ENCODE data around the gene MTM1.
A peak's percentile ranks its signal among the peaks of the same experiment; 100 is the strongest.

MTM1 gene

DNA sequence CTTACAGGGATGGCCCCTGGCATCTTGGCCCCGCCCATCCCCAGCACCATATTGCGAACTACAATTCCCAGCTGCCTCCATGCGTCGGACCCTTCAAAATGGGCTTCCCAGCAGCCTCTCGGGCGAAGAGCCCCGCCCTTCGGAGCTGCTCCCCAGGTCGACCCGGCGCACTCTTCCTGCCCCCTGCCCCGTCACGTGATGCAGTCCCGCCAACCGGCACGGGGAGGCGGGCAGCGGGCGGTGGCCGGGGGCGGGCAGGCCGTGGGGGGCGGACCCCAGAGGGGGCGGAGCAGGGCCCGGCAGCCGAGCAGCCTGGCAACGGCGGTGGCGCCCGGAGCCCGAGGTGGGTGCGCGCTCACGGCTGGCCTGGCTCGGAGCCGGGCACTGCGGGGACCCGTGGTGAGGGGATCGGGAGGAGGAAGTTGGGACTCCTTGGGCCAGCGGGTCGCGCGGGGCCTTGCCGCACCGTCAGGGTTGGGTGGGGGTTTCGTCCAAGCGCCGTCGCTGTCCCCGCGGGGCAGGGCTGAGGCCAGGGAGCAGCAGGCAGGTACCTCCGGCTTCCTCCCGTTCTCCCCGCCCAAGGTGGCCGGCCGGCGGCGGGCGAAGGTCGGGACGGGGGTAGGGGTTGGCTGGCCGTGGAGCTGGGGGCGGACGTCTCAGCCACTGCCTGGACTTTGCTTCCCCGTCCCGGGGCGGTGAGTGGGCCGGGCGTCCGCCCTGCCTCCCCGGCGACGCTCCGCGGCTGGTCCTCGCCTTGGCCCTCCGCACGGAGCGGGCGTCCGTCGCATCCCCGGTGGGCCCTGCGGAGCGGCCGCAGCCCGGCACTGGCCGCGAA, at the start of gene MTM1:
TSS of gene MTM1 (plus strand) at position 302 of the 835 bp plus-strand sequence. CDS start 23,994 bp downstream, outside the sequence.
- peak; percentile 73 for DNase-seq

DNA sequence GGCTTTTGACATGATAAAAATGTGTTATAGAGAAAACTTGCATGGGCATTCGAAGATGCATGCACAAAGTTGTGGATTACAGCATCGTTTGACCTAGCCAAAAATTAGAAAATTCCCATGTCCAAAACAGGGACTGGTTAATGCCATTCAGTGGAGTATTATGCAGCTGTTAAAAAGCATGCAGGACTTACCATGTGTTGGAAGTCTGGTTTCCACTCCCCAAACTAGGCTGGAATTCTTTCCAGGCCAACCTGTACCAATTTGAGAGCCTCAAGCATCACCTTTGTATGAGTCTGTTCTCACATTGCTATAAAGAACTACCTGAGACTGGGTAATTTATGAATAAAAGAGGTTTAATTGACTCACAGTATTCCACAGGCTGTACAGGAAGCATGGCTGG, 45.9 kb upstream of the MTM1 start:
- DNase-seq = no peak

DNA sequence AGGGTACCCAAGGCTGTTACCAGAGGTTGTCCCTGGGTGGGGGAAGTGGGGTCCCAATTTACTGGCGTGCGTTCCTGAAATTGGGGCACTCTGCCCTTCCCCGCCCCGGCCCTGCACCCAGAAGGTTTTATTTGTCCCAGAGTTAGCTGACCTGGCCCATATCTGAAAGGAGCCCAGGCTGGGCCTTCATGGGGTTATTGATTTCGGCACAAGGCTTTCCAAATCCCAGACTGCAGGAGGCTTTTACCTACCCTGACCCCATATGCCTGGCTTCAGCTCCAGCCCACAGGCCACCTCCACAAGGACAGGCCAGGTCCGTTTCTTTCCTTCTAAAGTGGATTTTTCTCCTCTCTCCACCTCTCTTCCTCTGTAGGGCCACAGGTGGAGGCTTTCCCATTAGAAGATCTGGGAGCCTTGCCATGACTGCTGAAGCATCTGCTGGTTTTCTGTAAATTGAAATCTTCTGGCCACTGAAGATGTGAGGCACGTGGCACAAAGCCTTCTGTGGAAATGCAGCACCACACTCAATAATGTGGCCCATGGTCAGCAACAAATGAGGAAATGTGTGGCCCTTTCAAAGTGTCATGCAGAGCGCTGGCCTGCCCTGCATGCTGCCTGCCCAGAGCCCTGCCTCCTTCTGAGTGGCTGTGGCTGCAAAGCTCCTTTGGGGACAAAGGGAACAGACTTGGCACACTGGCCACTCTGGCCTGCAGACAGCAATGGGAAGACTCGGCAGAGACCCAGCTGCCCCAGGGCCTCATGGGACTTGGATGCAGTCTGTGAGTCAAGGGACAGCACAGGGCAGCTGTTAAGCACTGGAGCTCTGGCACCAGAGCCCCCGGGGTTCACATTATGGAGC, 43.1 kb upstream of the MTM1 start:
- no peak for DNase-seq

DNA sequence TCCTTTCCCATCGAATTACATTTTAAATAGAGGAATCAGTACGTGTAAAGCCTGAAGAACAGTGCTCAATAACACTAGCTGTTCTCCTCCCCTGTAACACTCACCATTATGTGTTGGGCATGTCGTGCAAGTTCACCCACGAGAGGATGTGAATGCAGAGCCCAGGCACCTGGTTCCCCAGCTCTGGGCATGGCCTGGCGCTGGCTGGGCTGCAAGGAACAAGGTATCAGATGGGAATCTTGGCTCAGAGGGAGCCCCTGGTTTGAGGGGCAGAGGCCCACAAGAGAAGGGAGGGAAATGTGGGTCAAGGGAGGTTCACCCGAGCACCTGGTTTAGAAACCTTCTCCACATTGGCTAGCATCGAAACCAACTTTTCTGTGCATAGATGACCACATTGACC, 41.7 kb upstream of the MTM1 start:
- no peak for DNase-seq

GRCh38 chrX:150527108-150527507, 41.3 kb upstream of the MTM1 start:
- no peak for DNase-seq

DNA sequence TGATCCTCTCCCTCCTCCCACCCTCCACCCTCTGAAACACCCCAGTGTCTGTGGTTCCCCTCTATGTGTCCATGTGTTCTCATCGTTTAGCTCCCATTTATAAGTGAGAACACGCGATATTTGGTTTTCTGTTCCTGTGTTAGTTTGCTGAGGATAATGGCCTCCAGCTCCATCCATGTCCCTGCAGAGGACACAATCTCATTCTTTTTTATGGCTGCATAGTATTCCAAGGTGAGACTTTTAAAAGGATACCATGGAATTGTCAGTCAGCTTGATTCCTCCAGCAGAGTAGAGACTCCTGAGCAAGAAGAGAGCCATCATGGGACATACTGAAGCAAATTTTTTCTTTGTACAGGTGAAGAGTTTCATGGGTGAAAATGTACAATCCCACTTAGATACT, 38.8 kb upstream of the MTM1 start:
- no peak for DNase-seq

- DNase-seq = no peak
Observed at GRCh38 chrX:150530821-150531220, 37.6 kb upstream of the MTM1 start.

- no peak for DNase-seq
Observed at GRCh38 chrX:150531467-150531866, 37.0 kb upstream of the MTM1 start.

- DNase-seq = no peak
Observed at GRCh38 chrX:150533863-150534262, 34.6 kb upstream of the MTM1 start.

DNA sequence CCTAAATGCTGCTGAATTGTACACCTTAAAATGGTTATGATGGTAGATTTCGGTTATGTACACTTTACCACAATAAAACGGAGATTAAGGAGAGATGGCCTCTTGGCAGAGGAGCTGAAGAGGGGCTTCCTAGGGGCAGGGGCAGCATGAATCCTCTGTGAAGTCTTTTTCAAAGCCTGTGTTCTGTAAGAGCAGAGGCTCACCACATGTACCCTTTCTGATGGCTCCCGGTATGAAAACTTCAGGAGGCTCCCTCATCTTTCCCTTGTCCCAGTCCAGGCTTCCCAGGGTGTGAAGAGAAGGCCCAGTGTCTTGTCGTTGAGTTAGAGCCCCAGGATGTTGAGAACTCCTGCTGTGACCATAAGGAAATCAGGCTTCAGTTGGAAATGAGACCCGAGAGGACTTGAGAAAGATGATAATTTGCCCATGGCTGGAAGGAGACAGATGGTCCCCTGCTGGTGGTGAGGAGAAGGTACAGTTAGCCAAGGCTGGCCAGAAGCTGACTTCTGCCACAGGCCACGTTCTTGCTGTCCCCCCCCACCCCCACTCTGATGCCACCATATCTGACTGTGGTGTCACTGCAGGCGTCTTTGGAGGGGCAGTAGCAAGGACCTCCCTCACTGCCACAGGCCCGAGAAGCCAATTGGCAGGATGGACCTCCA, 31.8 kb upstream of the MTM1 start:
- no peak for DNase-seq

GRCh38 chrX:150537851-150538250, 30.6 kb upstream of the MTM1 start:
- no peak for DNase-seq

- DNase-seq = no peak
Observed at GRCh38 chrX:150540965-150541364, 27.5 kb upstream of the MTM1 start.

- no peak for DNase-seq
Observed at GRCh38 chrX:150542846-150543229, 25.6 kb upstream of the MTM1 start.

DNA sequence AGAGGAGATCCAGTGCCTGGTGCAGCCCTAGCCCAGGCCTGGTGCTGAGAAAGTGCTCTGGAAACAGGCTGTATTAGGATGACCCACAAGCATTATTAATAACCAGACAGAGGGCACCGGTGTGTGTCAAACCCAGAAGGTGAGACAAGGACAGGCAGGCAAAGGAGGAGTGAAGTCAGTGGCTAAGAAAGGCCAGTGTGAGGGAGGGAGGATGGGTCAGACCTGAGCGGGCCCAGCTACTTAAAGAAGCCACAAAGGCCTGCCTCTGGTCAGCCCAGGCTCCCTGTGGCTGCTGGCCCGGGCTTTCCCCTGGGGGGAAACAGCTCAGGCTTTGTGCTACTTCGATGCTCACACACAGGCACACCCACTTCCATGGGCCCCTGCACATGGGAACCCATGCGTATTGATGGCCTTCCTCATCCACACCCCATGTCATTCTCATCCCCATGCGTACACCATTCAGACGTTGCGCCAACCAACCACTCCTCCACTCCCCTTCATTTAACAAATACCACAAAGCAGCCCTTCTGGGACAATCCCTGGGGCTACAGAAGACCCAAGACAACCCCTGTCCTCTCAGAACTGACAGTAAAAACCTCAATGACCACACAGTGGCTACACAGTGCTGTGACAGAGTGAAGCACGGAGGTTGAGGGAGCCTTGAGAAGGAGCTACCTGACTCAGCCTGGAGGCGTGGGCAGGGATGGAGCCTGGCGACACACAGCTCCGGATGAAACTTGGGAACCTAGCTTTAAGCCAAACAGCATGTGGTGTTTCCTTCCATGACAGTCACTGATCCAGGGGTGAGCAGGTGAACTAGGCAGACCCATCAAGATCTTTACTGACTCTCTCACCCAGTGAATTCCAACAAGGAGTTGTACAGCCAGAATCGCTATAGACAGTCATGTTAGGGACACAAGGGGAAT, 24.9 kb upstream of the MTM1 start:
- DNase-seq = no peak

DNA sequence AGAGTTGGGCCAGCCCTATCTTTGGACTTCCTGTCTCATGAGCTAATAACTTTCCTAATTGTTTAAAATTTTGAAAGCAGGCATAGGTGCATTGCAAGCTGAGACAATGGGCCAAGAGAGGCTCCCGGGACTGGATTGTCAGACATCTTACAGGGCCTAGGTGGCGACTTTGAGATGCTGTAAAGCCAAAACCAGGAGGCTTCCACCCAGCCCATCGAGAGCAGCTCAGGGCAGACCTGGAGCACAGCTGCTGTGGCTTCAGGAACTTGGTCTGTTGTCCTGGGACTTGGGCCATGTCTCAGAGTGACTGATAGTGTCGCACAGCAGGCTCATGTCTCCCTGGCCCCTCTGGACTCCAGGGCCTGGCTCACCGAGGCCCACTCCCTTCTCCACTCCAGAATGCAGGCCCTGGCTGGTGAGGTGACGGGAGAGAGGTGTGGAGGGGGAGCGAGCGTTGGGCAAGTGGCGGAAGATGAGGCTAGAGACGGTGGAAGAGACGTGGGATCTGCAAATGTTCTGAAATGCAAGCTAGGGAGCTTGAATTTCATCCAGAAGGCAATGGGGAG, 24.1 kb upstream of the MTM1 start:
- no peak for DNase-seq

- DNase-seq = no peak
Observed at GRCh38 chrX:150544835-150545770, 23.3 kb upstream of the MTM1 start.

GRCh38 chrX:150546711-150547153, 21.7 kb upstream of the MTM1 start:
- DNase-seq = peak; percentile 32

GRCh38 chrX:150547375-150548115, 20.9 kb upstream of the MTM1 start:
- peak; percentile 12 for DNase-seq

GRCh38 chrX:150548251-150548650, 20.2 kb upstream of the MTM1 start:
- no peak for DNase-seq

DNA sequence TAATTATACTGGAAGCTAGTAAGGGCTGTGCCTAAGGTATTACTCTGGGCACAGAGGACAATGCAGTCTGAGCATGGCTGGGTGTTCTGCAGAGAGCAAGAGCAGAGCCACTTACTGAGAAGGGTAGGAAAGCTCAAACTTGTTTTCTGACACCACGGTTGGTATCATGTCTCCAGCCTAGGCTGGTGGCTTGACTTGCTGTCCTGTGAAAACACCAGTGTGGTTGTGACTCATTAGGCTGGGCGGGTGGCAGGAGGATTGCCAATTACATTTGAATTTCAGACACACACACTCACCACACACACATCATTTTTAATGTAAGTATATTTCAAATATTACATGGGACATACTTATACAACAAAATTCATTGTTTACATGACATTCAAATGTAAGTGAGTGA, 19.7 kb upstream of the MTM1 start:
- no peak for DNase-seq
